HepG2 (cell line): ENCODE measurements around the gene WSCD2. TPM values are rescaled to one million over a fixed set of nuclear protein-coding genes. Genes with fewer than 3 reads are reported as not detected.

Experiments
- ATAC-seq: fragments of 200-7000 bp; cut with Tn5 transposase; 3 replicates; pipeline ENCODE4 v1.9.1; 2020; ENCODE audit warnings: mild to moderate bottlenecking, moderate library complexity
- BruUV-seq: library from RNA; stranded (reverse); fragments of 400-500 nt; replicated peaks from 2 replicates; lab custom pipeline; 2021; lab: Mats Ljungman, UMichigan
- CTCF ChIA-PET: fragments of 300-600 bp; formaldehyde crosslinking; extraction: SDS; loops from one replicate; lab custom pipeline; 2021; ENCODE audit warnings: low total read pairs, inconsistent platforms, low intra/inter-chr PET ratio; lab: Yijun Ruan, JAX
- POLR2A ChIA-PET: fragments of 350-600 bp; sonication (Branson Sonifier 250); formaldehyde crosslinking; loops from one replicate; lab custom pipeline; 2020; ENCODE audit warnings: antibody characterized with exemption, inconsistent platforms; lab: Yijun Ruan, JAX
- DNase-seq: peaks from one replicate; pipeline ENCODE4 v3.0.0-alpha.2; 2015; ENCODE audit warnings: low spot score
- FAIRE-seq: peaks from 3 replicates; lab custom pipeline; 2011; peaks lifted over from hg19 to GRCh38; lab: Jason Lieb, UNC
- H2AFZ ChIP-seq: one replicate; pipeline ENCODE4 v1.6.1; 2011; ENCODE audit warnings: low read length, inconsistent platforms
- H3K27ac ChIP-seq: fragments of 300-600 bp; 3 replicates; pipeline ENCODE4 v1.8.0; 2011; ENCODE audit warnings: mixed run types, mild to moderate bottlenecking, mixed read lengths, low read length, inconsistent platforms; ENCODE audit not compliant: insufficient read depth; ENCODE audit errors: extremely low read length
- H3K27me3 ChIP-seq, 2 experiments: fragments of 200-600 bp in 1 of 2; 2 replicates in 1 of 2; 3 replicates in 1 of 2; pipeline versions ENCODE4 v1.6.0 to v1.8.0; 2011; ENCODE audit warnings: low read length in 2 of 2, mild to moderate bottlenecking in 2 of 2, moderate library complexity in 2 of 2, inconsistent platforms in 1 of 2; ENCODE audit not compliant: insufficient read depth in 2 of 2, control insufficient read depth in 1 of 2
- H3K36me3 ChIP-seq, 2 experiments: fragments of 200-600 bp in 1 of 2; replicated peaks in 1 of 2; 2 replicates in 1 of 2; 3 replicates in 1 of 2; pipeline versions ENCODE4 v1.5.1 to v1.8.0; 2011; ENCODE audit warnings: low read length in 2 of 2, inconsistent platforms in 1 of 2; ENCODE audit not compliant: insufficient read depth in 2 of 2, control insufficient read depth in 1 of 2
- H3K4me1 ChIP-seq: 2 replicates; pipeline ENCODE4 v1.5.1; 2012; ENCODE audit warnings: low read length, inconsistent platforms; ENCODE audit not compliant: insufficient read depth
- H3K4me2 ChIP-seq: 2 replicates; pipeline ENCODE4 v1.6.0; 2011; ENCODE audit warnings: low read depth, low read length, inconsistent platforms
- H3K4me3 ChIP-seq, 3 experiments: fragments of 200-600 bp in 1 of 3; sonication (generic), shearing (Covaris generic) in 1 of 3; replicated peaks in 1 of 3; 2 replicates each; pipeline ENCODE4 v1.5.1; 2011 to 2016; ENCODE audit warnings: low read length in 3 of 3, inconsistent platforms in 2 of 3, low read depth in 2 of 3, mild to moderate bottlenecking in 2 of 3, control low read depth in 1 of 3, mixed read lengths in 1 of 3; ENCODE audit not compliant: insufficient read depth in 1 of 3
- H3K79me2 ChIP-seq: one replicate; pipeline ENCODE4 v1.6.1; 2011; ENCODE audit warnings: low read length, inconsistent platforms; ENCODE audit not compliant: insufficient read depth
- H3K9ac ChIP-seq: 2 replicates; pipeline ENCODE4 v1.6.0; 2011; ENCODE audit warnings: mild to moderate bottlenecking, low read depth, low read length, inconsistent platforms; ENCODE audit not compliant: insufficient read depth
- H3K9me3 ChIP-seq: 2 replicates; pipeline ENCODE4 v1.5.1; 2012; ENCODE audit warnings: mild to moderate bottlenecking, low read length
- H4K20me1 ChIP-seq: 2 replicates; pipeline ENCODE4 v1.6.0; 2011; ENCODE audit warnings: inconsistent platforms, mild to moderate bottlenecking, low read length, moderate library complexity; ENCODE audit not compliant: insufficient read depth
- ASH2L ChIP-seq: fragments of 300-600, 200-600 bp; sonication (generic); IDR thresholded peaks from 2 replicates; pipeline ENCODE4 v1.7.0; 2017; ENCODE audit warnings: low read depth, mild to moderate bottlenecking, moderate library complexity, mixed read lengths, low read length; ENCODE audit not compliant: insufficient read length
- ELF3 ChIP-seq: IDR thresholded peaks from 2 replicates; pipeline ENCODE4 v1.6.1; 2016; ENCODE audit warnings: missing genetic modification reagents, missing compliant biosample characterization
- KLF15 ChIP-seq: sonication (generic); formaldehyde crosslinking; IDR thresholded peaks from 2 replicates; pipeline ENCODE4 v1.8.1; 2023; ENCODE audit warnings: borderline replicate concordance, mild to moderate bottlenecking, inconsistent platforms, missing genetic modification reagents, mixed read lengths
- MIXL1 ChIP-seq: IDR thresholded peaks from 2 replicates; pipeline ENCODE4 v1.6.1; 2016
- NCOA2 ChIP-seq: sonication (generic); formaldehyde crosslinking; IDR thresholded peaks from 2 replicates; pipeline ENCODE4 v1.8.0; 2022; ENCODE audit warnings: inconsistent platforms
- NFYB ChIP-seq: sonication (generic); formaldehyde crosslinking; IDR thresholded peaks from 2 replicates; pipeline ENCODE4 v1.4.0; 2020; ENCODE audit warnings: missing genetic modification reagents
- NR2F2 ChIP-seq: IDR thresholded peaks from 2 replicates; pipeline ENCODE4 v1.6.1; 2012; ENCODE audit warnings: low read depth, inconsistent platforms, borderline replicate concordance
- ONECUT2 ChIP-seq: sonication (generic); formaldehyde crosslinking; IDR thresholded peaks from 2 replicates; pipeline ENCODE4 v1.4.0; 2020; ENCODE audit warnings: missing genetic modification reagents
- RCOR2 ChIP-seq: IDR thresholded peaks from 2 replicates; pipeline ENCODE4 v1.6.1; 2016; ENCODE audit warnings: missing biosample characterization, missing genetic modification reagents
- RFXANK ChIP-seq: IDR thresholded peaks from 2 replicates; pipeline ENCODE4 v1.6.1; 2016
- SMAD9 ChIP-seq: sonication (generic); formaldehyde crosslinking; IDR thresholded peaks from 2 replicates; pipeline ENCODE4 v1.5.1; 2020; ENCODE audit warnings: mild to moderate bottlenecking, missing genetic modification reagents
- ZNF143 ChIP-seq: sonication (generic); formaldehyde crosslinking; IDR thresholded peaks from 2 replicates; pipeline ENCODE4 v1.4.0; 2020; ENCODE audit warnings: missing genetic modification reagents
- ZNF614 ChIP-seq: IDR thresholded peaks from 2 replicates; pipeline ENCODE4 v1.6.1; 2018; ENCODE audit warnings: missing biosample characterization, missing genetic modification reagents, inconsistent platforms, borderline replicate concordance
- ZNF766 ChIP-seq: sonication (generic); formaldehyde crosslinking; IDR thresholded peaks from 2 replicates; pipeline ENCODE4 v1.5.0; 2020; ENCODE audit warnings: missing genetic modification reagents, borderline replicate concordance
- ZNF773 ChIP-seq: sonication (generic); formaldehyde crosslinking; IDR thresholded peaks from 2 replicates; pipeline ENCODE4 v1.4.0; 2020; ENCODE audit warnings: missing genetic modification reagents, borderline replicate concordance
- WGBS: methylation state at CpG from one replicate; pipeline ENCODE4 v1.1.6; 2017; ENCODE audit warnings: low lambda C conversion rate; 5-methylcytosine and 5-hydroxymethylcytosine counted together
- in situ Hi-C: cut with HindIII; loops from 2 replicates; pipeline ENCODE4 v1.10.0; 2017; ENCODE audit warnings: low pct_unique_long_range_greater_than_20kb; ENCODE audit not compliant: extremely low pct_ligation_motif_present
- intact Hi-C: fragments of 100-400 bp; cut with micrococcal nuclease; formaldehyde crosslinking; loops from one replicate; pipeline ENCODE4 v1.10.0; 2022; ENCODE audit not compliant: unreplicated experiment
- polyA plus RNA-seq, 8 experiments: library from polyadenylated mRNA; depleted of rRNA in 3 of 8; stranded (reverse) in 7 of 8; unstranded in 1 of 8; fragments of >200 nt; fragmentation: Illumina TruSeq in 4 of 8; extraction: Trizol in 4 of 8; gene quantifications; 2 replicates each; pipeline versions ENCODE4 v1.2.1 to v1.2.3, GENCODE V29; 2011 to 2016; ENCODE audit warnings: low read depth in 4 of 8, missing spikeins in 1 of 8, mixed read lengths in 1 of 8; ENCODE audit not compliant: insufficient read depth in 1 of 8
- total RNA-seq, 5 experiments: library from RNA; depleted of rRNA; stranded (reverse); fragments of >200 nt; fragmentation: Illumina TruSeq; extraction: Trizol; gene quantifications; 2 replicates each; pipeline ENCODE4 v1.2.3, GENCODE V29; 2016; ENCODE audit warnings: low read depth in 1 of 5
- TF ChIP-seq, protein P1 (sequence below): sonication (generic); formaldehyde crosslinking; IDR thresholded peaks from 2 replicates; pipeline ENCODE4 v1.5.0; 2020; ENCODE audit warnings: mild to moderate bottlenecking, missing genetic modification reagents

WSCD2 gene
- total and polyA plus RNA-seq, 2 of the 13 experiments (the other 11 are each of a cell fraction or from before 2014, with no cell fraction given), result not detected

- no peak for ATAC-seq
Observed at GRCh38 chr12:108273217-108273616, 144.1 kb downstream of the WSCD2 start.

GRCh38 chr12:108277613-108278012 lies 148.5 kb downstream of the WSCD2 start:
- CTCF ChIA-PET, result no interaction called here

More at GRCh38 chr12:108273217-108273616, 144.1 kb downstream of the WSCD2 start:
- Histone ChIP-seq H3K27ac (no peak overlapping the region), H3K79me2 (no peaks in the 10 kb centered on the region), H3K4me3 (no peak overlapping the region), H3K9me3 (no peaks in the 10 kb centered on the region), H3K4me2 (no peak overlapping the region), H3K4me1 (no peaks in the 10 kb centered on the region), H4K20me1 (no peaks in the 10 kb centered on the region), H2AFZ (no peak overlapping the region)
- no CpG with 5 or more reads among the region's 2 CpGs for WGBS
- CTCF ChIA-PET, result no interaction called here
- in situ Hi-C loops, result no loop called here
- no peak for FAIRE-seq
- TF ChIP-seq ZNF773 (CRISPR knock-in tag) (no peak), SMAD9 (CRISPR knock-in tag) (no peak), ZNF614 (no peak), ZNF766 (no peak), NR2F2 (no peak), NCOA2 (CRISPR knock-in tag) (no peak), ZNF143 (CRISPR knock-in tag) (no peak), ASH2L (no peak), NFYB (CRISPR knock-in tag) (no peak)
- TF ChIP-seq, protein P1, sequence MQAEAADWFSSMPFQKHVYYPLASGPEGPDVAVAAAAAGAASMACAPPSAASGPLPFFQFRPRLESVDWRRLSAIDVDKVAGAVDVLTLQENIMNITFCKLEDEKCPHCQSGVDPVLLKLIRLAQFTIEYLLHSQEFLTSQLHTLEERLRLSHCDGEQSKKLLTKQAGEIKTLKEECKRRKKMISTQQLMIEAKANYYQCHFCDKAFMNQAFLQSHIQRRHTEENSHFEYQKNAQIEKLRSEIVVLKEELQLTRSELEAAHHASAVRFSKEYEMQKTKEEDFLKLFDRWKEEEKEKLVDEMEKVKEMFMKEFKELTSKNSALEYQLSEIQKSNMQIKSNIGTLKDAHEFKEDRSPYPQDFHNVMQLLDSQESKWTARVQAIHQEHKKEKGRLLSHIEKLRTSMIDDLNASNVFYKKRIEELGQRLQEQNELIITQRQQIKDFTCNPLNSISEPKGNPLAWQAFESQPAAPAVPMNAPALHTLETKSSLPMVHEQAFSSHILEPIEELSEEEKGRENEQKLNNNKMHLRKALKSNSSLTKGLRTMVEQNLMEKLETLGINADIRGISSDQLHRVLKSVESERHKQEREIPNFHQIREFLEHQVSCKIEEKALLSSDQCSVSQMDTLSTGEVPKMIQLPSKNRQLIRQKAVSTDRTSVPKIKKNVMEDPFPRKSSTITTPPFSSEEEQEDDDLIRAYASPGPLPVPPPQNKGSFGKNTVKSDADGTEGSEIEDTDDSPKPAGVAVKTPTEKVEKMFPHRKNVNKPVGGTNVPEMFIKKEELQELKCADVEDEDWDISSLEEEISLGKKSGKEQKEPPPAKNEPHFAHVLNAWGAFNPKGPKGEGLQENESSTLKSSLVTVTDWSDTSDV (CRISPR knock-in tag), result no peak
- TF ChIP-seq, all 625 proteins: peak for 0
- no peaks in the 10 kb centered on the region for H3K36me3 ChIP-seq
- BruUV-seq, result no TSS peak
- H3K27me3 ChIP-seq, result no peaks in the 10 kb centered on the region
- DNase-seq, result no peak
- intact Hi-C loops, result loop anchor here (2.0 kb wide), 1 partner anchor 70 kb away; no protein-coding TSS in a partner anchor
- POLR2A ChIA-PET, result no interaction called here
- no peak overlapping the region for H3K9ac ChIP-seq

More at GRCh38 chr12:108277613-108278012, 148.5 kb downstream of the WSCD2 start:
- no peaks in the 10 kb centered on the region for H4K20me1 ChIP-seq
- POLR2A ChIA-PET, result no interaction called here
- no peak for TF ChIP-seq KLF15 (CRISPR knock-in tag)
- no peak for TF ChIP-seq RCOR2 (CRISPR knock-in tag)
- no peak for TF ChIP-seq MIXL1 (CRISPR knock-in tag)
- TF ChIP-seq ONECUT2 (CRISPR knock-in tag), result no peak
- TF ChIP-seq ELF3 (CRISPR knock-in tag), result no peak
- no peak for TF ChIP-seq RFXANK (CRISPR knock-in tag)
- no peaks in the 10 kb centered on the region for H3K36me3 ChIP-seq
- intact Hi-C loops, result no loop called here
- no peaks in the 10 kb centered on the region for H3K9me3 ChIP-seq
- ATAC-seq (no peak), FAIRE-seq (no peak), DNase-seq (no peak)
- BruUV-seq, result no TSS peak
- no peaks in the 10 kb centered on the region for H3K4me1 ChIP-seq
- H3K27me3 ChIP-seq, result peaks cover 0 to 6% of the 10 kb centered on the region in 2 experiments; a peak in 1 of 5 replicates
- in situ Hi-C loops, result no loop called here
- H3K4me2 ChIP-seq, result no peak overlapping the region
- no peak overlapping the region for H3K27ac ChIP-seq
- H2AFZ ChIP-seq, result no peak overlapping the region
- H3K79me2 ChIP-seq, result no peaks in the 10 kb centered on the region
- H3K4me3 ChIP-seq, result no peak overlapping the region
- no peak overlapping the region for H3K9ac ChIP-seq
